Endothelial cell of umbilical vein (primary cell): ENCODE data around the gene FGFRL1. TPM values are rescaled to one million over a fixed set of nuclear protein-coding genes. Genes with fewer than 3 reads are reported as not detected.
A peak's percentile ranks its signal among the peaks of the same experiment; 100 is the strongest.

Source experiments
- BruUV-seq: library from RNA; stranded (reverse); fragments of 400-500 nt; replicated peaks from 2 replicates; lab custom pipeline; 2021; lab: Mats Ljungman, UMichigan
- CTCF ChIA-PET: fragments of 300-600, 350-600 bp; sonication (Branson Sonifier 250); formaldehyde crosslinking; loops from one replicate; lab custom pipeline; 2021; ENCODE audit warnings: antibody characterized with exemption, inconsistent platforms; lab: Charles Lee
- POLR2A ChIA-PET: fragments of 300-600, 350-600 bp; sonication (Branson Sonifier 250); formaldehyde crosslinking; loops from one replicate; lab custom pipeline; 2021; ENCODE audit warnings: antibody characterized with exemption, inconsistent platforms; lab: Charles Lee
- DNase-seq: peaks from one replicate; pipeline ENCODE4 v3.0.0-alpha.2; 2011; ENCODE audit warnings: low read depth, low spot score
- FAIRE-seq: peaks from 2 replicates; lab custom pipeline; 2011; peaks lifted over from hg19 to GRCh38; lab: Jason Lieb, UNC
- H2AFZ ChIP-seq: 2 replicates; pipeline ENCODE4 v1.6.0; 2012; ENCODE audit warnings: low read depth, low read length, control low read depth, inconsistent platforms
- H3K27ac ChIP-seq: 2 replicates; pipeline ENCODE4 v1.5.1; 2011; ENCODE audit warnings: low read depth, mild to moderate bottlenecking, control low read depth, low read length, moderate library complexity; ENCODE audit not compliant: insufficient read depth
- H3K27me3 ChIP-seq, 2 experiments: 2 replicates each; pipeline versions ENCODE4 v1.6.0 to v1.6.1; 2011; ENCODE audit warnings: low read length in 2 of 2, mixed read lengths in 1 of 2; ENCODE audit not compliant: control insufficient read depth in 2 of 2, insufficient read depth in 2 of 2
- H3K36me3 ChIP-seq, 2 experiments: 2 replicates in 1 of 2; 3 replicates in 1 of 2; pipeline ENCODE4 v1.5.1; 2011; ENCODE audit warnings: low read length in 2 of 2, mild to moderate bottlenecking in 1 of 2, moderate library complexity in 1 of 2; ENCODE audit not compliant: control insufficient read depth in 2 of 2, insufficient read depth in 2 of 2; ENCODE audit errors: extremely low read depth in 1 of 2
- H3K4me1 ChIP-seq: 3 replicates; pipeline ENCODE4 v1.5.1; 2011; ENCODE audit warnings: mild to moderate bottlenecking, low read length; ENCODE audit not compliant: control insufficient read depth, insufficient read depth; ENCODE audit errors: extremely low read depth
- H3K4me2 ChIP-seq: 2 replicates; pipeline ENCODE4 v1.6.1; 2011; ENCODE audit warnings: low read length, control low read depth, mixed read lengths; ENCODE audit not compliant: insufficient read depth
- H3K4me3 ChIP-seq, 3 experiments: fragments of 200-600 bp in 1 of 3; sonication (generic), shearing (Covaris generic) in 1 of 3; replicated peaks in 1 of 3; 2 replicates each; pipeline ENCODE4 v1.5.1; 2011 to 2016; ENCODE audit warnings: control low read depth in 3 of 3, low read length in 3 of 3, mild to moderate bottlenecking in 2 of 3, inconsistent platforms in 1 of 3, low read depth in 1 of 3, moderate library complexity in 1 of 3; ENCODE audit not compliant: insufficient read depth in 1 of 3
- H3K79me2 ChIP-seq: 2 replicates; pipeline ENCODE4 v1.6.0; 2012; ENCODE audit warnings: low read length, inconsistent platforms; ENCODE audit not compliant: control insufficient read depth, insufficient read depth
- H3K9ac ChIP-seq: replicated peaks from 2 replicates; pipeline ENCODE3; 2011; ENCODE audit warnings: low read length, control low read depth; ENCODE audit not compliant: insufficient read depth; ENCODE audit errors: extremely low read depth
- H3K9me1 ChIP-seq: replicated peaks from 3 replicates; pipeline ENCODE4 v1.6.0; 2011; ENCODE audit warnings: mild to moderate bottlenecking, low read length; ENCODE audit not compliant: control insufficient read depth, insufficient read depth; ENCODE audit errors: extremely low read depth
- H3K9me3 ChIP-seq: replicated peaks from 2 replicates; pipeline ENCODE4 v1.5.1; 2012; ENCODE audit warnings: low read length, inconsistent platforms; ENCODE audit not compliant: control insufficient read depth, insufficient read depth
- H4K20me1 ChIP-seq: replicated peaks from 2 replicates; pipeline ENCODE3; 2011; ENCODE audit warnings: mild to moderate bottlenecking, low read length; ENCODE audit not compliant: control insufficient read depth, insufficient read depth; ENCODE audit errors: extremely low read depth
- EZH2 ChIP-seq: IDR thresholded peaks from 2 replicates; pipeline ENCODE4 v1.6.1; 2012; ENCODE audit warnings: borderline replicate concordance, low read depth, mild to moderate bottlenecking, moderate library complexity, low read length, inconsistent platforms; ENCODE audit not compliant: severe bottlenecking
- FOS ChIP-seq: IDR thresholded peaks from 2 replicates; pipeline ENCODE4 v1.6.1; 2011; ENCODE audit warnings: mild to moderate bottlenecking, low read length, moderate library complexity, borderline replicate concordance; ENCODE audit not compliant: insufficient read depth
- GATA2 ChIP-seq: IDR thresholded peaks from 2 replicates; pipeline ENCODE4 v1.7.0; 2011; ENCODE audit warnings: low read depth, mild to moderate bottlenecking, moderate library complexity, mixed read lengths, low read length; ENCODE audit not compliant: insufficient read length, insufficient read depth
- JUN ChIP-seq: IDR thresholded peaks from 2 replicates; pipeline ENCODE4 v1.6.1; 2011; ENCODE audit warnings: borderline replicate concordance, low read depth; ENCODE audit not compliant: insufficient read length, insufficient read depth
- MYC ChIP-seq: IDR thresholded peaks from one replicate; pipeline ENCODE4 v1.6.1; 2011; ENCODE audit warnings: mild to moderate bottlenecking, low read depth, low read length
- POLR2A ChIP-seq: IDR thresholded peaks from 2 replicates; pipeline ENCODE4 v1.6.1; 2012; ENCODE audit warnings: low read depth, mild to moderate bottlenecking, control low read depth, low read length
- POLR2AphosphoS5 ChIP-seq: IDR thresholded peaks from 2 replicates; pipeline ENCODE4 v1.6.1; 2012; ENCODE audit warnings: low read depth, mild to moderate bottlenecking, control low read depth, low read length, moderate library complexity; ENCODE audit not compliant: insufficient read depth
- dilution Hi-C: fragments of 300-500 bp; cut with MboI; formaldehyde crosslinking; loops from one replicate; pipeline ENCODE4 v1.15.0; 2019; ENCODE audit warnings: low sequenced_read_pairs; ENCODE audit not compliant: extremely low pct_ligation_motif_present
- intact Hi-C: fragments of 100-400 bp; cut with micrococcal nuclease; formaldehyde crosslinking; loops from one replicate; pipeline ENCODE4 v1.10.0; 2022
- polyA plus RNA-seq, 4 experiments: library from polyadenylated mRNA; depleted of rRNA in 3 of 4; stranded (reverse) in 3 of 4; unstranded in 1 of 4; fragments of >200 nt; gene quantifications; 2 replicates each; pipeline versions ENCODE4 v1.2.1 to v1.2.3, GENCODE V29; 2011 to 2012; ENCODE audit warnings: missing spikeins in 1 of 4
- total RNA-seq: library from RNA; stranded (reverse); gene quantifications from 2 replicates; pipeline ENCODE4 v1.2.3, GENCODE V29; 2021
- TF ChIP-seq, protein P1 (sequence below): IDR thresholded peaks from 2 replicates; pipeline ENCODE4 v1.6.1; 2011; ENCODE audit not compliant: insufficient read depth, insufficient read length
- TF ChIP-seq, protein P2 (sequence below), 2 donors: IDR thresholded peaks; 1 replicate in 1 of 2; 2 replicates in 1 of 2; pipeline ENCODE4 v1.5.1; 2011; ENCODE audit warnings: low read length in 2 of 2, mild to moderate bottlenecking in 2 of 2, moderate library complexity in 2 of 2, control low read depth in 1 of 2, inconsistent platforms in 1 of 2, low read depth in 1 of 2; ENCODE audit not compliant: insufficient read depth in 1 of 2; ENCODE audit errors: extremely low read depth in 1 of 2

Gene FGFRL1
- total and polyA plus RNA-seq, 2 donors (not counting 3 experiments of a cell fraction or from before 2014, with no cell fraction given), result 33.3 to 74.6 TPM

DNA sequence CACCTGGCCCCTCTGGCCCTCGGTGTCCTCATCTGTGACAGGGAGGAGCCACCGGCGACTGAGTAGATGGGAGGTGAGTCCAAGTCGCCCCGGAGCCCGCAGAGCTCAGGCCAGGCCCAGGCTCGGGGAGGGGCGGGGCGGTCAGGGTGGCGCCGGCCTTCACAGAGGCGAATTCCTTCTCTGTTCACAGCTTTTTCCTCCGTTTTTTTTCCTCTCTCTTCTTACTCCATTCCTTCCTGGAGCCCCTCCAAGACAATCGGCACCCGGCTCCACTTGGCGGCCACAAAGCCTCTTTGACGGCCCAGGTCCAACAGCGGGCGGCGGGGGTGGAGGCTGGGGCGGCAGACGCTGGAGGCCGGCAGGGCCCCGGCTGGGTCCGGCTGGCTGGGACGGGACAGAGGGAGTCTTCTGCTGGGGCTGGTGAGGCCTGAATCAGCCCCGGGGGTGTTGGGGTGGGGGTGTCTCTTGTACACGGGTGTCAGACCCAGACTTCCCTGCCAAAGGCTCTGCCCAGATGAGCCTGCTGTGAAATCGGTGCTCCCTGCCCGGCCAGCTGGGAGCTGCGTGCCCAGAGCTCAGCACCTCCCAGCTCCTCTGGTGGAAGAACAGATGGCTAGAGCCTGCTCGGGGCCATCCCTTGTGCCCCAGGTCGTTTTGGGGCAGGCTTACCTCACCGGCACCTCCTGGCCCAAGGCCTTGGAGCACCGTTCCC is 22.6 kb downstream of the FGFRL1 start:
- Histone ChIP-seq H3K4me2 (no peak overlapping the region), H3K4me3 (no peak overlapping the region), H3K27ac (no peak overlapping the region), H3K4me1 (no peaks in the 10 kb centered on the region), H3K9ac (no peak overlapping the region), H4K20me1 (no peaks in the 10 kb centered on the region), H3K79me2 (no peaks in the 10 kb centered on the region), H3K27me3 (no peaks in the 10 kb centered on the region), H3K9me3 (no peaks in the 10 kb centered on the region), H3K36me3 (no peaks in the 10 kb centered on the region), H3K9me1 (no peaks in the 10 kb centered on the region), H2AFZ (peak overlapping the region; percentile 75)
- intact Hi-C loops (no loop called here), dilution Hi-C loops (no loop called here)
- BruUV-seq, result no TSS peak
- DNase-seq, result peak; percentile 39
- no peak for TF ChIP-seq MYC
- TF ChIP-seq JUN, result no peak
- TF ChIP-seq, protein P1, sequence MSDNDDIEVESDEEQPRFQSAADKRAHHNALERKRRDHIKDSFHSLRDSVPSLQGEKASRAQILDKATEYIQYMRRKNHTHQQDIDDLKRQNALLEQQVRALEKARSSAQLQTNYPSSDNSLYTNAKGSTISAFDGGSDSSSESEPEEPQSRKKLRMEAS, result no peak
- TF ChIP-seq EZH2, result no peak
- TF ChIP-seq POLR2AphosphoS5, result no peak
- TF ChIP-seq POLR2A, result no peak
- FAIRE-seq, result peak; percentile 8
- ChIA-PET POLR2A (no interaction called here), CTCF (interaction anchor here (0.6 to 1.1 kb wide), 3 partner anchors 10 to 25 kb away, joined by 3 to 4 read pairs (median 4); no protein-coding TSS in a partner anchor)

DNA sequence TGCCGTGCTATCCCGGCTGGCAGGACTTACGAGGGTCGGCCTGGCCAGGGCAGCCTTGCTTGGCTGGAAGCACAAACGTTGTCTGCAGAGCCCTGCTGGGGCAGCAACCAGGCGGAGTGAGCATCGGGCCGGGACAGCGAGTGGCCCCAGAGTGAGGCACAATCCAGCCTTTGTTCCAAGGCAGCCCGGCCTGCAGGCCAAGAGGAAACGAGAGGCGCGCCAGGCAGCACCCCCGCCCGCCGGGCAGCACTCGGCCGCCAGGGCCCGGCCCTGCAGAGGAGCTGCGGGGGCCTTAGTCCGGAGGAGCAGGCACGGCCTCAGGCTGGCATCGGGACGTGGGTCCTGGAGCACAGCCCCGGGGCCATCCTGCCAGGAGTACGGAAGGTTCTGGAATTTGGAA is 24.1 kb downstream of the FGFRL1 start:
- BruUV-seq, result no TSS peak
- no peak for FAIRE-seq
- ChIA-PET POLR2A (no interaction called here), CTCF (interaction anchor here (0.6 to 1.2 kb wide), 2 partner anchors 16 to 361 kb away, joined by 3 to 4 read pairs; partner anchors contain the start of genes ATP5ME and MYL5)
- Histone ChIP-seq H3K27me3 (no peaks in the 10 kb centered on the region), H3K4me3 (no peak overlapping the region), H3K9me1 (no peaks in the 10 kb centered on the region), H3K9ac (no peak overlapping the region), H3K79me2 (no peaks in the 10 kb centered on the region), H3K4me2 (no peak overlapping the region), H3K9me3 (no peaks in the 10 kb centered on the region), H4K20me1 (no peaks in the 10 kb centered on the region), H3K36me3 (no peaks in the 10 kb centered on the region), H3K4me1 (no peaks in the 10 kb centered on the region), H3K27ac (no peak overlapping the region), H2AFZ (peak overlapping the region; percentile 48)
- dilution Hi-C loops (no loop called here), intact Hi-C loops (no loop called here)
- peak; percentile 34 for DNase-seq
- TF ChIP-seq EZH2 (no peak), JUN (no peak), FOS (no peak), GATA2 (no peak), POLR2AphosphoS5 (no peak), MYC (no peak), POLR2A (no peak)
- TF ChIP-seq, protein P2, sequence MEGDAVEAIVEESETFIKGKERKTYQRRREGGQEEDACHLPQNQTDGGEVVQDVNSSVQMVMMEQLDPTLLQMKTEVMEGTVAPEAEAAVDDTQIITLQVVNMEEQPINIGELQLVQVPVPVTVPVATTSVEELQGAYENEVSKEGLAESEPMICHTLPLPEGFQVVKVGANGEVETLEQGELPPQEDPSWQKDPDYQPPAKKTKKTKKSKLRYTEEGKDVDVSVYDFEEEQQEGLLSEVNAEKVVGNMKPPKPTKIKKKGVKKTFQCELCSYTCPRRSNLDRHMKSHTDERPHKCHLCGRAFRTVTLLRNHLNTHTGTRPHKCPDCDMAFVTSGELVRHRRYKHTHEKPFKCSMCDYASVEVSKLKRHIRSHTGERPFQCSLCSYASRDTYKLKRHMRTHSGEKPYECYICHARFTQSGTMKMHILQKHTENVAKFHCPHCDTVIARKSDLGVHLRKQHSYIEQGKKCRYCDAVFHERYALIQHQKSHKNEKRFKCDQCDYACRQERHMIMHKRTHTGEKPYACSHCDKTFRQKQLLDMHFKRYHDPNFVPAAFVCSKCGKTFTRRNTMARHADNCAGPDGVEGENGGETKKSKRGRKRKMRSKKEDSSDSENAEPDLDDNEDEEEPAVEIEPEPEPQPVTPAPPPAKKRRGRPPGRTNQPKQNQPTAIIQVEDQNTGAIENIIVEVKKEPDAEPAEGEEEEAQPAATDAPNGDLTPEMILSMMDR (IDR thresholded peaks at IDR 0.05; ENCODE audit: extremely low read depth in 1 of 2, insufficient read depth in 1 of 2, low read depth in 1 of 2, low read length in 2 of 2), result no peak
- TF ChIP-seq, protein P1, result no peak
